Left lung (tissue), 10 donors: ENCODE data around the gene NDUFB4. TPM values are rescaled to one million over a fixed set of nuclear protein-coding genes. Genes with fewer than 3 reads are reported as not detected.

Experiments
- ATAC-seq: fragments of 200-7000 bp; cut with Tn5 transposase; one replicate; pipeline ENCODE4 v1.9.1; 2020; ENCODE audit warnings: moderate library complexity
- DNase-seq, 4 donors: peaks; one replicate each; pipeline ENCODE4 v3.0.0-alpha.2; 2013 to 2020
- H3K27ac ChIP-seq, 2 donors: fragments of 200-600 bp; sonication (generic) in 1 of 2; one replicate each; pipeline versions ENCODE4 v1.5.0 to v1.8.0; 2020 to 2021
- H3K27me3 ChIP-seq, 2 donors: fragments of 200-600 bp; sonication (generic) in 1 of 2; one replicate each; pipeline versions ENCODE4 v1.5.0 to v1.8.0; 2020 to 2021
- H3K36me3 ChIP-seq, 2 donors: fragments of 200-600 bp; sonication (generic) in 1 of 2; one replicate each; pipeline versions ENCODE4 v1.5.0 to v1.8.0; 2020 to 2021
- H3K4me1 ChIP-seq, 2 donors: fragments of 200-600 bp; one replicate each; pipeline ENCODE4 v1.8.0; 2021
- H3K4me3 ChIP-seq, 2 donors: fragments of 200-600 bp; sonication (generic) in 1 of 2; one replicate each; pipeline versions ENCODE4 v1.5.0 to v1.8.0; 2020 to 2021; ENCODE audit warnings: mild to moderate bottlenecking in 1 of 2
- H3K9me3 ChIP-seq, 2 donors: fragments of 200-600 bp; sonication (generic) in 1 of 2; one replicate each; pipeline versions ENCODE4 v1.5.0 to v1.8.0; 2020 to 2021
- CTCF ChIP-seq, 2 donors: fragments of 200-600 bp; sonication (generic) in 1 of 2; IDR thresholded peaks; one replicate each; pipeline versions ENCODE4 v1.5.0 to v1.8.0; 2021; ENCODE audit warnings: antibody characterized with exemption in 2 of 2
- intact Hi-C, 2 donors: fragments of 100-400 bp; cut with DNase I; formaldehyde crosslinking; loops; one replicate each; pipeline versions ENCODE4 v1.11.2 to v1.14.2; 2022
- polyA plus RNA-seq, 6 donors: library from polyadenylated mRNA; unstranded; fragments of 120-200 nt; gene quantifications; one replicate each; pipeline ENCODE4 v1.2.1, GENCODE V29; 2013; ENCODE audit not compliant: insufficient read length in 6 of 6
- total RNA-seq, 2 donors: library from RNA; stranded (reverse); fragmentation: NEBNext Ultra II Directional; extraction: Animal tissue kit (Norgen Biotek cat#: 25700); gene quantifications; one replicate each; pipeline ENCODE4 v1.2.1, GENCODE V29; 2021
- donor health status: DM: no; HTN: yes; CAD: no.
- donor health status: DM: no; HTN: no; CAD: no.

NDUFB4 gene
- total and polyA plus RNA-seq, 8 donors, result 90.4 to 170 (median 156) TPM

GRCh38 chr3:120554812-120555606 lies 41.1 kb upstream of the NDUFB4 start:
- no peaks in the 10 kb centered on the region for H3K9me3 ChIP-seq
- intact Hi-C loops, result loop anchor here in 1 of 2 donors (5.0 kb wide), 1 partner anchor 138 kb away; no protein-coding TSS in a partner anchor
- peaks cover 5 to 18% of the 10 kb centered on the region in 2 donors for H3K4me1 ChIP-seq
- H3K27ac ChIP-seq, result no peak overlapping the region
- no peak overlapping the region for H3K4me3 ChIP-seq
- no peak for DNase-seq
- no peak for ATAC-seq
- TF ChIP-seq CTCF (IDR thresholded peaks at IDR 0.05), result no peak
- H3K36me3 ChIP-seq, result no peaks in the 10 kb centered on the region
- no peaks in the 10 kb centered on the region for H3K27me3 ChIP-seq

GRCh38 chr3:120555657-120556509 lies 40.3 kb upstream of the NDUFB4 start:
- ATAC-seq, result no peak

GRCh38 chr3:120557115-120557514 lies 39.0 kb upstream of the NDUFB4 start:
- intact Hi-C loops, result loop anchor here in 1 of 2 donors (5.0 kb wide), 1 partner anchor 140 kb away; no protein-coding TSS in a partner anchor

More at GRCh38 chr3:120555657-120556509, 40.3 kb upstream of the NDUFB4 start:
- no peak overlapping the region for H3K27ac ChIP-seq
- H3K36me3 ChIP-seq, result no peaks in the 10 kb centered on the region
- no peaks in the 10 kb centered on the region for H3K9me3 ChIP-seq
- DNase-seq, result no peak
- H3K4me3 ChIP-seq, result no peak overlapping the region
- intact Hi-C loops, result loop anchor here in 1 of 2 donors (5.0 kb wide), 1 partner anchor 139 kb away; no protein-coding TSS in a partner anchor
- H3K27me3 ChIP-seq, result no peaks in the 10 kb centered on the region
- no peak for TF ChIP-seq CTCF (IDR thresholded peaks at IDR 0.05)
- H3K4me1 ChIP-seq, result peaks cover 5 to 18% of the 10 kb centered on the region in 2 donors

DNA sequence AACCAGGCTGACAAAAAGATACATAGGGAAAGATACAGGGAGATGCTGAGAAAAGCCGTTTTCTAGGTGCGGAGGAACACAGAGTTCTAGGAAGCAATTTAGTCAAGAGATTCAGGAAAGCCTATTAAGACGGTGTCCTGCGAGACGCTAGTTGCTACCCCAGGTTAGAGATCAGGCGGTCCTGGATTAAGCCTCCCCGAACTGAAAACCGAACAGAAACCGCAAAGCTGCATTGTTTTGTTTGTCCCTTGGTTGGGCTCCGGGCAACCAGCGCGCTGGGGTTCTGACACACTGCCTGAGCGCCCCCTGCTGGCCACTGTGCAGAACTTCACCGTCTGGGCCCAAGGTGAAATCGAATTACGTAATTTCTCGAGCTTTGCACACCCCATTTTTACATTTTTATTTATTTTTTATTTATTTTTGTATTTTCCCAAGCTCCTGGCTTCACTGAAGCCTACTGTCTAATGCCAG lies 37.3 kb upstream of the NDUFB4 start:
- intact Hi-C loops, result loop anchor here in 1 of 2 donors (2.0 to 5.0 kb wide), 2 partner anchors 142 to 314 kb away; no protein-coding TSS in a partner anchor
- Histone ChIP-seq H3K27ac (peak overlapping the region; percentile 76 to 84), H3K27me3 (no peaks in the 10 kb centered on the region), H3K4me3 (peak overlapping the region; percentile 37 to 42), H3K4me1 (peaks cover 5 to 18% of the 10 kb centered on the region in 2 donors), H3K36me3 (no peaks in the 10 kb centered on the region), H3K9me3 (no peaks in the 10 kb centered on the region)
- DNase-seq (peak; percentile 89 to 95 (median 94)), ATAC-seq (peak; percentile 94)
- peak; percentile 97 to 99 for TF ChIP-seq CTCF (IDR thresholded peaks at IDR 0.05)

More at GRCh38 chr3:120557115-120557514, 39.0 kb upstream of the NDUFB4 start:
- H3K4me1 ChIP-seq, result peaks cover 5 to 18% of the 10 kb centered on the region in 2 donors
- no peaks in the 10 kb centered on the region for H3K27me3 ChIP-seq
- TF ChIP-seq CTCF (IDR thresholded peaks at IDR 0.05), result no peak
- no peak for ATAC-seq
- no peak overlapping the region for H3K27ac ChIP-seq
- DNase-seq, result no peak
- H3K4me3 ChIP-seq, result no peak overlapping the region
- H3K9me3 ChIP-seq, result no peaks in the 10 kb centered on the region
- H3K36me3 ChIP-seq, result no peaks in the 10 kb centered on the region
